ENCODE data around the gene ZC2HC1C.
"Not testable (repeated sequence)": the region's sequence is repeated elsewhere in the genome, so short reads cannot be mapped to it uniquely, and the experiment has no call there.

ZC2HC1C gene

GRCh38 chr14:75091251-75091650 lies 21.8 kb downstream of the ZC2HC1C start:
- DNase-seq (ENCODE audit: low read depth in 3 of 3), result no peak

- no peak for DNase-seq (ENCODE audit: low read depth in 3 of 3)
These were observed 23.3 kb downstream of the ZC2HC1C start for GRCh38 chr14:75092698-75093097.

GRCh38 chr14:75094896-75095295 lies 25.5 kb downstream of the ZC2HC1C start:
- DNase-seq (ENCODE audit: low read depth in 3 of 3), result no peak

- no peak for DNase-seq (ENCODE audit: low read depth in 3 of 3)
These were observed 26.2 kb downstream of the ZC2HC1C start for GRCh38 chr14:75095690-75096089.

GRCh38 chr14:75096959-75097358 lies 27.5 kb downstream of the ZC2HC1C start:
- no peak for DNase-seq (ENCODE audit: low read depth in 3 of 3)

- DNase-seq (ENCODE audit: low read depth in 3 of 3), result no peak
These were observed 28.8 kb downstream of the ZC2HC1C start for GRCh38 chr14:75098212-75098611.

- no peak for DNase-seq (ENCODE audit: low read depth in 3 of 3)
These were observed 29.2 kb downstream of the ZC2HC1C start for GRCh38 chr14:75098682-75099081.

- DNase-seq (ENCODE audit: low read depth in 3 of 3), result no peak
These were observed 32.0 kb downstream of the ZC2HC1C start for GRCh38 chr14:75101491-75101890.

GRCh38 chr14:75107186-75107585 lies 37.7 kb downstream of the ZC2HC1C start:
- DNase-seq (ENCODE audit: low read depth in 3 of 3), result no peak

GRCh38 chr14:75109877-75110276 lies 40.4 kb downstream of the ZC2HC1C start:
- DNase-seq (ENCODE audit: low read depth in 3 of 3), result no peak

GRCh38 chr14:75113932-75114539 lies 44.6 kb downstream of the ZC2HC1C start:
- DNase-seq (ENCODE audit: low read depth in 3 of 3), result no peak

GRCh38 chr14:75119056-75119455 lies 49.6 kb downstream of the ZC2HC1C start:
- no peak for DNase-seq (ENCODE audit: low read depth in 3 of 3)

- DNase-seq (ENCODE audit: low read depth in 3 of 3), result no peak
These were observed 51.3 kb downstream of the ZC2HC1C start for GRCh38 chr14:75120541-75121291.

- DNase-seq (ENCODE audit: low read depth in 3 of 3), result no peak
These were observed 52.1 kb downstream of the ZC2HC1C start for GRCh38 chr14:75121552-75121951.

GRCh38 chr14:75123991-75124390 lies 54.5 kb downstream of the ZC2HC1C start:
- DNase-seq (ENCODE audit: low read depth in 3 of 3), result peak in 1 of 3 donors; percentile 8

- no peak for DNase-seq (ENCODE audit: low read depth in 3 of 3)
These were observed 56.2 kb downstream of the ZC2HC1C start for GRCh38 chr14:75125617-75126016.

GRCh38 chr14:75126121-75126544 lies 56.7 kb downstream of the ZC2HC1C start:
- no peak for DNase-seq (ENCODE audit: low read depth in 3 of 3)

GRCh38 chr14:75126679-75127473 lies 57.4 kb downstream of the ZC2HC1C start, which contains the start of gene NEK9:
TSS of gene NEK9 (minus strand) at chr14:75127048. CDS start at chr14:75126921, 127 bp downstream.
- peak; percentile 82 to 87 (median 84) for DNase-seq (ENCODE audit: low read depth in 3 of 3)

GRCh38 chr14:75127474-75127820 lies 58.0 kb downstream of the ZC2HC1C start:
- DNase-seq (ENCODE audit: low read depth in 3 of 3), result not testable (repeated sequence)

- no peak for DNase-seq (ENCODE audit: low read depth in 3 of 3)
These were observed 58.6 kb downstream of the ZC2HC1C start for GRCh38 chr14:75127903-75128595.

GRCh38 chr14:75128596-75128990 lies 59.2 kb downstream of the ZC2HC1C start:
- DNase-seq (ENCODE audit: low read depth in 3 of 3), result no peak

All from stimulated activated CD4-positive, alpha-beta T cell treated with anti-CD3 and anti-CD28 coated beads, TNF-alpha, amount 100 ng/mL, for 48 hours (primary cell).